Measurements from ENCODE around the gene MRPL18.

MRPL18 gene

DNA sequence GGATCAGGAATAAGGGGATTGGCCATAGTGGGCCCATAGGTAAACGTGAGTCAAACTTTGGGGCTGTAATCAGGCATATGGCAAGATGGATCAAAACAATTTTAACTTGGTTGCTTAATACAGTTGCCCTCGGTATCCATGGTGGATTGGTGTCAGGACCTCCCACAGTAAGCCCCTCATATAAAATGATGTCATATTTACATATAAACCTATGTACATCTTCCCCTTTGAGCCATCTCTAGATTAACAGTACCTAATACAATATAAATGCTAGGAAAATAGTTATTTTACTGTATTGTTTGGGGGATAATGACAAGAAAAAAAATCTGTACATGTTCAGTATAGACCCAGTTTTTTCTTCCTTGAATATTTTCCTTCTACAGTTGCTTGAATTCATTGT, 35.9 kb upstream of the MRPL18 start:
- TF ChIP-seq, protein P1, sequence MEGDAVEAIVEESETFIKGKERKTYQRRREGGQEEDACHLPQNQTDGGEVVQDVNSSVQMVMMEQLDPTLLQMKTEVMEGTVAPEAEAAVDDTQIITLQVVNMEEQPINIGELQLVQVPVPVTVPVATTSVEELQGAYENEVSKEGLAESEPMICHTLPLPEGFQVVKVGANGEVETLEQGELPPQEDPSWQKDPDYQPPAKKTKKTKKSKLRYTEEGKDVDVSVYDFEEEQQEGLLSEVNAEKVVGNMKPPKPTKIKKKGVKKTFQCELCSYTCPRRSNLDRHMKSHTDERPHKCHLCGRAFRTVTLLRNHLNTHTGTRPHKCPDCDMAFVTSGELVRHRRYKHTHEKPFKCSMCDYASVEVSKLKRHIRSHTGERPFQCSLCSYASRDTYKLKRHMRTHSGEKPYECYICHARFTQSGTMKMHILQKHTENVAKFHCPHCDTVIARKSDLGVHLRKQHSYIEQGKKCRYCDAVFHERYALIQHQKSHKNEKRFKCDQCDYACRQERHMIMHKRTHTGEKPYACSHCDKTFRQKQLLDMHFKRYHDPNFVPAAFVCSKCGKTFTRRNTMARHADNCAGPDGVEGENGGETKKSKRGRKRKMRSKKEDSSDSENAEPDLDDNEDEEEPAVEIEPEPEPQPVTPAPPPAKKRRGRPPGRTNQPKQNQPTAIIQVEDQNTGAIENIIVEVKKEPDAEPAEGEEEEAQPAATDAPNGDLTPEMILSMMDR (IDR thresholded peaks at IDR 0.05; ENCODE audit: low read depth, low read length): no peak

GRCh38 chr6:159754959-159755914, 35.0 kb upstream of the MRPL18 start:
- no peak overlapping the region for H3K4me3 ChIP-seq (ENCODE audit: low read depth, low read length)
- TF ChIP-seq, protein P1 (IDR thresholded peaks at IDR 0.05; ENCODE audit: low read depth, low read length): no peak

More for the DNA sequence above, 35.9 kb upstream of the MRPL18 start:
- H3K4me3 ChIP-seq (ENCODE audit: low read depth, low read length): no peak overlapping the region

DNA sequence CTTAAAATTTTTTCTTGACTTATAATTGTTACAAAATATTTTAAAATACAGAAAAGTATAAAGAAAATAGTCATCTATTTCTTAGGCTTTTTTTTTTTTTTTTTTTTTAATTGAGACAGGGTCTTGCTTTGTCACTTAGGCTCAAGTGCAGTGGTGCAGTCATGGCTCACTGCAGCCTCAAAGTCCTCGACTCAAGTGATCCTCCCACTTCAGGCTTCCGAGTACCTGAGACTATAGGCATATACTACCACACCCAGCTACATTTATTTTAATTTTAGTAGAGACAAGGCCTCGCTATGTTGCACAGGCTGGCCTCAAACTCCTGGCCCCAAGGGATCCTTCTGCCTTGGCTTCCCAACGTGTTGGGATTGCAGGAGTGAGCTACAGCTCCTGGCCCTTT, 33.8 kb upstream of the MRPL18 start:
- TF ChIP-seq, protein P1 (IDR thresholded peaks at IDR 0.05; ENCODE audit: low read depth, low read length): no peak
- H3K4me3 ChIP-seq (ENCODE audit: low read depth, low read length): no peak overlapping the region

DNA sequence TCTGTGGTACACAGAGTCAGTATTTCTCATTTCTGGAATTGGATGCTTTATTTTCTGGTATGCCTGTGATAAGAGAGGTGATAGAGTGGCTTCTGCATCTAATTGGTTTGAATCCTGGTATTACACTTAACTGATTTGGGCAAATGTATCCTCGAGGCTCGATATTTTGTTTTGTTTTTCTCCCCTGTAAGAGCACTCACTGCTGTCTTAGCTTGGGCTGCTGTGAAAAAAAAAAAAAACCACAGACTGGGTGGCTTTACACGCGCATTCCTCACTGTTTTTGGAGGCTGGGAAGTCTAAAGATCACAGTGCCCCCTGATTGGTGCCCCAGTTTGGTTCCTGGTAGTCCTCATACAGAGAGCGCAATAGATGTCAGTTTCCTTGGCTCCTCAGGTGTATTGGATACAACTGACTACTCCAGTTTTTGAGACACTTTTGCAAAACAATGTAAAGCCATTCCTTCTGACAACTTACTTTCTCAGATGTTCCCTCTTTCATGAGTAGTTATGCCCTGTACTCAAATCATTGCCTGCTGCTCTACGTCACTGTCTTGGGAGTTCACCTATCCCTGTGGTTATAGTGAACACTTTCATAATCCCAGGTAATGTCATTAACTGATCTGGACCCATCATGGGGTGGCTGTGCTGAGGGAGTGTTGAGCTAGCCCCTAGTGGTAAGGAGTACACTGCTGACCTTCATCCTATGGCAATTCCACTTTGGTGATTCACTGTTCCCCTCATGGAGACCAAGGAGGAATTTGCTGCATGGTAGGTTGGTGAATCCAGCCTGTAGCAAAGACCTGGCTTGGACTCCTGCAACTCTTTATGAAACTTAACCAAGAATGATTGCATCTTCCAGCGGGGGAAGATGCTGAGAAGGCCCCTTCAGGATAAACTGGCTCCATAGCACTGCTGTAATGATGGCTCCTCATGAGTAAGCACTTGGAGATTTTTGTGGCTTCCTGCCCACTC, 32.0 kb upstream of the MRPL18 start:
- no peak overlapping the region for H3K4me3 ChIP-seq (ENCODE audit: low read depth, low read length)
- TF ChIP-seq, protein P1 (IDR thresholded peaks at IDR 0.05; ENCODE audit: low read depth, low read length): peak; percentile 35; the same call in 1 of the 2 replicates

- no peak overlapping the region for H3K4me3 ChIP-seq (ENCODE audit: low read depth, low read length)
- TF ChIP-seq, protein P1 (IDR thresholded peaks at IDR 0.05; ENCODE audit: low read depth, low read length): no peak
Observed at GRCh38 chr6:159759645-159760044, 30.6 kb upstream of the MRPL18 start.

DNA sequence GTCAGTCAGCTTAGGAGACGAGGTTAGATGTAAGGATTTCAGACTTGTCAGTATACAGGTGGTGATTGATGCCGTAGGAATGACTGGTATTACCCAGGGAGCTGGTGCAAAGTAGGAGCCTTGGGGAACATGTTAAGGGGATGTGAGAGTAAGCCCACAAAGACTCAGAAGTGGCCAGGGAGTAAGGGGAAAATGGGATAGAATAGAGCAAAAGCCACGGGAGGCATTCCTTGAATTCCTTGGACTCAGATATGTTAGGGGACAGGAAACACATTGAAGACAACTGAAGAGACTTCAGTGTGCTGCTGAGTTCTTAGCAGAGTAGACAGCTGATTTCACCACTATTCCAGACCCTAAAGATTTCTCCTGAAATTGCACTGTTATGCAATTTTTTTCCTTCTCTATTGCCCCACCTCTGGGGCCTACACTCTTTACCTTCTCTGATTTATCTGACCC, 29.6 kb upstream of the MRPL18 start:
- peak overlapping the region; percentile 47 for H3K4me3 ChIP-seq (ENCODE audit: low read depth, low read length)
- TF ChIP-seq, protein P1 (IDR thresholded peaks at IDR 0.05; ENCODE audit: low read depth, low read length): no peak

Measured in WI38 (cell line).